ENCODE measurements around the gene DAPK1.

GRCh38 chr9:87613265-87614111 is 115.8 kb downstream of the DAPK1 start:
- TF ChIP-seq EZH2phosphoT487 (IDR thresholded peaks at IDR 0.05; ENCODE audit: low read depth): no peak
- TF ChIP-seq, protein P1, sequence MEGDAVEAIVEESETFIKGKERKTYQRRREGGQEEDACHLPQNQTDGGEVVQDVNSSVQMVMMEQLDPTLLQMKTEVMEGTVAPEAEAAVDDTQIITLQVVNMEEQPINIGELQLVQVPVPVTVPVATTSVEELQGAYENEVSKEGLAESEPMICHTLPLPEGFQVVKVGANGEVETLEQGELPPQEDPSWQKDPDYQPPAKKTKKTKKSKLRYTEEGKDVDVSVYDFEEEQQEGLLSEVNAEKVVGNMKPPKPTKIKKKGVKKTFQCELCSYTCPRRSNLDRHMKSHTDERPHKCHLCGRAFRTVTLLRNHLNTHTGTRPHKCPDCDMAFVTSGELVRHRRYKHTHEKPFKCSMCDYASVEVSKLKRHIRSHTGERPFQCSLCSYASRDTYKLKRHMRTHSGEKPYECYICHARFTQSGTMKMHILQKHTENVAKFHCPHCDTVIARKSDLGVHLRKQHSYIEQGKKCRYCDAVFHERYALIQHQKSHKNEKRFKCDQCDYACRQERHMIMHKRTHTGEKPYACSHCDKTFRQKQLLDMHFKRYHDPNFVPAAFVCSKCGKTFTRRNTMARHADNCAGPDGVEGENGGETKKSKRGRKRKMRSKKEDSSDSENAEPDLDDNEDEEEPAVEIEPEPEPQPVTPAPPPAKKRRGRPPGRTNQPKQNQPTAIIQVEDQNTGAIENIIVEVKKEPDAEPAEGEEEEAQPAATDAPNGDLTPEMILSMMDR (IDR thresholded peaks at IDR 0.05; ENCODE audit: low read depth, low read length): no peak
